Measurements from ENCODE around the gene FOSL2.

FOSL2 gene

DNA sequence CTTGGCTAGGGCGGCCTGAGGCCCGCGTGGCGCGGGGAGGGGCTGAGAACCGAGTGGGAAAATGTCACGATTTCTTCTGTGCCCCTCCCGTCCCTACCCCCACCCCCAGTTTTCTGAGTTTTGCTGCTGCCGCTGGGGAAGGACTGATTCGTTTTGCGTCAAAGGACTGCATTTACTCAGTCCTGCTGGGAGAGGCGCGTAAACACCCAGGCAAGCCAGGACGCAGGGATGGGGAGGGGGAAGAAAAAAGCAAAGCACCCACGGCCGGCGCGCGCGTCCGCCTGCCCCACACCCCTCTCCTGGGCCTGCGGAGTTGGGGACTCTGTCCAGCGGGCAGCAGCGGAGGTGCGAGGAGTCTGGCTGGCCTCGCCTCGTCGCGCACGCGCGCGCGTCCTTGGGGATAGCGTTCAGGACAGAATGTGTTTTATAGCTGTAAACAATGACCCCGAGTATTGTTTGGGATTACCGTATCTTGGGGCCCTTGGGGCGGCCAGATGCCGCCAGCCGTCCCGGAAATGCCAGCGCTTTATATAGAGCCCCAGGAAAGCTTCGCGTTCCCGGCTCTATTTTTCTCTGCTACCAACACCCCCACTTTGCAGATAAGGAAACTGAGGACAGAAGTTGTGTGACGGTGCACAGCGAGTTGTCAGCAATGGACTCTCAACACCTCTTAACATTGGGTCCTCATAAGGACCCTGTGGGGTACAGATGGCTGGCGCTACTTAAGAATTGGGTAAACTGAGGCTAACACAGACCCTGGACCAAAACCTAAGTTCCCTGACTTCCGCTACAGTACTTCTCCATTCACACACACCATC lies 1.7 kb upstream of the FOSL2 start:
- H3K27ac ChIP-seq (ENCODE audit: low read length), result peak overlapping the region; percentile 100
- no peaks in the 10 kb centered on the region for H3K27me3 ChIP-seq (ENCODE audit: low read depth, low read length)
- H3K4me3 ChIP-seq (ENCODE audit: low read depth in 1 of 2, low read length in 2 of 2), result peak overlapping the region; percentile 81 to 86
- peaks cover 0 to 5% of the 10 kb centered on the region in 2 donors for H3K4me1 ChIP-seq (ENCODE audit: control insufficient read depth in 1 of 2, insufficient read depth in 2 of 2, low read length in 2 of 2)
- H3K9me3 ChIP-seq (ENCODE audit: control insufficient read depth in 1 of 2, low read length in 2 of 2), result no peaks in the 10 kb centered on the region
- peaks cover 0 to 24% of the 10 kb centered on the region in 2 donors for H3K36me3 ChIP-seq (ENCODE audit: control insufficient read depth in 1 of 2, insufficient read depth in 2 of 2, low read length in 2 of 2)

- Histone ChIP-seq H3K27me3 (ENCODE audit: low read depth, low read length) (no peaks in the 10 kb centered on the region), H3K36me3 (ENCODE audit: control insufficient read depth in 1 of 2, insufficient read depth in 2 of 2, low read length in 2 of 2) (peaks cover 0 to 32% of the 10 kb centered on the region in 2 donors), H3K4me3 (ENCODE audit: low read depth in 1 of 2, low read length in 2 of 2) (peak overlapping the region; percentile 81 to 86), H3K9me3 (ENCODE audit: control insufficient read depth in 1 of 2, low read length in 2 of 2) (no peaks in the 10 kb centered on the region), H3K27ac (ENCODE audit: low read length) (peak overlapping the region; percentile 100), H3K4me1 (ENCODE audit: control insufficient read depth in 1 of 2, insufficient read depth in 2 of 2, low read length in 2 of 2) (peaks cover 0 to 5% of the 10 kb centered on the region in 2 donors)
Measured at GRCh38 chr2:28391564-28392296, 928 bp upstream of the FOSL2 start.

DNA sequence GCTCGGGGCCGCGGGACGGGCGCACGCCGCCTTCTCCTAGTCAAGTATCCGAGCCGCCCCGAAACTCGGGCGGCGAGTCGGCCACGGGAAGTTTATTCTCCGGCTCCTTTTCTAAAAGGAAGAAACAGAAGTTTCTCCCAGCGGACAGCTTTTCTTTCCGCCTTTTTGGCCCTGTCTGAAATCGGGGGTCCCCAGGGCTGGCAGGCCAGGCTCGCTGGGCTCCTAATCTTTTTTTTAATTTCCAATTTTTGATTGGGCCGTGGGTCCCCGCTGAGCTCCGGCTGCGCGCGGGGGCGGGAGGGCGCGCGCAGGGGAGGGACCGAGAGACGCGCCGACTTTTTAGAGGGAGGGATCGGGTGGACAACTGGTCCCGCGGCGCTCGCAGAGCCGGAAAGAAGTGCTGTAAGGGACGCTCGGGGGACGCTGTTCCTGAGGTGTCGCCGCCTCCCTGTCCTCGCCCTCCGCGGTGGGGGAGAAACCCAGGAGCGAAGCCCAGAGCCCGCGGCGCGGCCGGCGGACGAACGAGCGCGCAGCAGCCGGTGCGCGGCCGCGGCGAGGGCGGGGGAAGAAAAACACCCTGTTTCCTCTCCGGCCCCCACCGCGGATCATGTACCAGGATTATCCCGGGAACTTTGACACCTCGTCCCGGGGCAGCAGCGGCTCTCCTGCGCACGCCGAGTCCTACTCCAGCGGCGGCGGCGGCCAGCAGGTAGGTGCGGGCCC lies 617 bp downstream of the FOSL2 start:
- Histone ChIP-seq H3K27me3 (ENCODE audit: low read depth, low read length) (no peaks in the 10 kb centered on the region), H3K36me3 (ENCODE audit: control insufficient read depth in 1 of 2, insufficient read depth in 2 of 2, low read length in 2 of 2) (peaks cover 11 to 40% of the 10 kb centered on the region in 2 donors), H3K4me3 (ENCODE audit: low read depth in 1 of 2, low read length in 2 of 2) (peak overlapping the region; percentile 81 to 96), H3K4me1 (ENCODE audit: control insufficient read depth in 1 of 2, insufficient read depth in 2 of 2, low read length in 2 of 2) (peaks cover 11% of the 10 kb centered on the region in 2 donors), H3K27ac (ENCODE audit: low read length) (peak overlapping the region; percentile 99), H3K9me3 (ENCODE audit: control insufficient read depth in 1 of 2, low read length in 2 of 2) (no peaks in the 10 kb centered on the region)

DNA sequence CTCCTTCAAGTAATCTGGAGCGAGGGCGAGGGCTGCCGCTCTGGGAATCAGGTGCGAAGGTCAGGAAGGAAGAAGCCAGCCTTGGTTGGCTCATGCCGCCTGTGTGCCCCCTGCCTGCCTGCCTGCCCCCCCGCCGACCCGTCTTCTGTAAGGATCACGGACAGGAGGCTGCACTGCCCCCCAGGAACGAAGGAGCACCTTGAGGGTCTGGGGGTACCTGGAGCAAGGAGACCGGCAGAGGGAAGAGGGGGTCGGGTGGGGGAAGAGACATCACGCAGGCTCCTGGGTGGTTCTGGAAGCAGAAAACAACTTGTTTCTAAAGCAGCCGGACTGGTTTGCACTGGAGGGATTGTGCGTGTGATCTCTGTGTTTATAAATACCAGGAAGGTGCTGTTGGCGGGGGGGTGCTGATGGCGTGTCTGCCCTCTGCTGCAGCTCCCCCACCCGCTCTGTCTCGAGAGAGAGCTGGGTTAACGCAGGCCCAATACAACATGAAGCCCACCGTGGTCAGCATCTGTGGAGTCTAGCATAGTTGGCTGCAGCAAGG lies 1.7 kb downstream of the FOSL2 start:
- Histone ChIP-seq H3K27ac (ENCODE audit: low read length) (peak overlapping the region; percentile 99), H3K4me1 (ENCODE audit: control insufficient read depth in 1 of 2, insufficient read depth in 2 of 2, low read length in 2 of 2) (peaks cover 20 to 21% of the 10 kb centered on the region in 2 donors), H3K36me3 (ENCODE audit: control insufficient read depth in 1 of 2, insufficient read depth in 2 of 2, low read length in 2 of 2) (peaks cover 17 to 43% of the 10 kb centered on the region in 2 donors), H3K4me3 (ENCODE audit: low read depth in 1 of 2, low read length in 2 of 2) (peak overlapping the region; percentile 81 to 96), H3K27me3 (ENCODE audit: low read depth, low read length) (no peaks in the 10 kb centered on the region), H3K9me3 (ENCODE audit: control insufficient read depth in 1 of 2, low read length in 2 of 2) (no peaks in the 10 kb centered on the region)

- Histone ChIP-seq H3K36me3 (ENCODE audit: control insufficient read depth in 1 of 2, insufficient read depth in 2 of 2, low read length in 2 of 2) (peaks cover 17 to 43% of the 10 kb centered on the region in 2 donors), H3K9me3 (ENCODE audit: control insufficient read depth in 1 of 2, low read length in 2 of 2) (no peaks in the 10 kb centered on the region), H3K4me1 (ENCODE audit: control insufficient read depth in 1 of 2, insufficient read depth in 2 of 2, low read length in 2 of 2) (peaks cover 19 to 27% of the 10 kb centered on the region in 2 donors), H3K27me3 (ENCODE audit: low read depth, low read length) (no peaks in the 10 kb centered on the region), H3K4me3 (ENCODE audit: low read depth in 1 of 2, low read length in 2 of 2) (peak overlapping the region; percentile 81 to 96), H3K27ac (ENCODE audit: low read length) (peak overlapping the region; percentile 99)
Measured at GRCh38 chr2:28394997-28395333, 2.3 kb downstream of the FOSL2 start.

GRCh38 chr2:28395334-28396061 lies 2.8 kb downstream of the FOSL2 start:
- H3K27me3 ChIP-seq (ENCODE audit: low read depth, low read length), result no peaks in the 10 kb centered on the region
- no peaks in the 10 kb centered on the region for H3K9me3 ChIP-seq (ENCODE audit: control insufficient read depth in 1 of 2, low read length in 2 of 2)
- H3K4me1 ChIP-seq (ENCODE audit: control insufficient read depth in 1 of 2, insufficient read depth in 2 of 2, low read length in 2 of 2), result peaks cover 23 to 27% of the 10 kb centered on the region in 2 donors
- peak overlapping the region; percentile 81 to 96 for H3K4me3 ChIP-seq (ENCODE audit: low read depth in 1 of 2, low read length in 2 of 2)
- peak overlapping the region; percentile 99 for H3K27ac ChIP-seq (ENCODE audit: low read length)
- H3K36me3 ChIP-seq (ENCODE audit: control insufficient read depth in 1 of 2, insufficient read depth in 2 of 2, low read length in 2 of 2), result peaks cover 19 to 43% of the 10 kb centered on the region in 2 donors

DNA sequence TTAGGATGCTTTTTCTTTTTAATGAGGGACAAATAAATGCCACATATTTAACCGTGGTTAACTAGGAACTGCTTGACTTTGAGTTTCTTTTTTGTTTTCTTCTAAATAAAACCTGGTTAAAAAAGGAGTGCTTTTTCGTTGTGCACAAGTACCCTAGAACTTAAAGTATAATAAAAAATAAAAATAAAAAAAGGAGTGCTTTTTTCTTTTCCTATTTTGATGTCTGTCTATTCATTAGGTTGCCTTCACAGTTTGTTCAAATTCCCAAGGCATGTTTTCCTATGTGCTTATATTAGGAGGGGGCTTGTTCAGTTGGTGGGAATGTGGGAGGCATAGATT lies 4.4 kb downstream of the FOSL2 start:
- H3K4me1 ChIP-seq (ENCODE audit: control insufficient read depth in 1 of 2, insufficient read depth in 2 of 2, low read length in 2 of 2), result peaks cover 34 to 41% of the 10 kb centered on the region in 2 donors

DNA sequence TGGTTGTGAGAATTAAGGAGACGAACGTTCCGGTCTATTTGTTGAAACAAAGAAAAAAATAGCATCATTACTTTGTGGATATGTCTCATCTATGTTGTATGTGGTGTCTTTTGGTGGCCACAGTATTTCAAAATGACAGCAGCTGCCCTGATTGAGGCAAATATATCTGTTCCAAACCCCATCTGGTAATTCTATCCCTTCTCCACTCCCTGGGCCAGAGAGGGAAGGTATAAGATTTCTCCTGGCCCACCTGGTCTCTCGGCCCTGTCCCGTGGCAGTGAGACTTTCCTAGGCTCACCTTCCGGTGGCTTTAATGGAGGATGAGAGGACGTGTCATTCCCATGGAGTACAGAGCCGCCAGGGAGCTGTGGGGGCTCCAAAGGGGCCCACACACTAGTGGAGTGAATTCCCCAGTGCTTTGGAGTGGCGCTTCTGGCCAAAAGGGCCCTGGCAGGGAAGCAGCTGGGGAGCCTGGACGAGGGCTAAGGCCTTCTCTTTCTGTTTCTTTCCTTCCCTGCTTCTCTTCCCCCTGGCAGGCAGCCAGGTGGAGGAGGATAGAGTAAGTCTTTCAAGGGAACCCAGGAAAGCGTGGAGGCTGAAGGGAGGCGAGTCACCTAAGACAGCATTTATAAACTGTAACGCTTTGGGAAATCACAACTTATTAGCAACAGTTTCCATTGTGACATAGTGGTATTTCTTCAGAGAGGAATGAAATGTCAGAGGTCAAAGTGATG lies 5.6 kb downstream of the FOSL2 start:
- H3K27me3 ChIP-seq (ENCODE audit: low read depth, low read length), result no peaks in the 10 kb centered on the region
- peak overlapping the region; percentile 81 to 96 for H3K4me3 ChIP-seq (ENCODE audit: low read depth in 1 of 2, low read length in 2 of 2)
- H3K9me3 ChIP-seq (ENCODE audit: control insufficient read depth in 1 of 2, low read length in 2 of 2), result no peaks in the 10 kb centered on the region
- peaks cover 38 to 52% of the 10 kb centered on the region in 2 donors for H3K4me1 ChIP-seq (ENCODE audit: control insufficient read depth in 1 of 2, insufficient read depth in 2 of 2, low read length in 2 of 2)
- H3K27ac ChIP-seq (ENCODE audit: low read length), result peak overlapping the region; percentile 99
- H3K36me3 ChIP-seq (ENCODE audit: control insufficient read depth in 1 of 2, insufficient read depth in 2 of 2, low read length in 2 of 2), result peaks cover 40 to 44% of the 10 kb centered on the region in 2 donors

More for the DNA sequence above, 4.4 kb downstream of the FOSL2 start:
- peaks cover 31 to 45% of the 10 kb centered on the region in 2 donors for H3K36me3 ChIP-seq (ENCODE audit: control insufficient read depth in 1 of 2, insufficient read depth in 2 of 2, low read length in 2 of 2)
- H3K9me3 ChIP-seq (ENCODE audit: control insufficient read depth in 1 of 2, low read length in 2 of 2), result no peaks in the 10 kb centered on the region
- H3K27ac ChIP-seq (ENCODE audit: low read length), result peak overlapping the region; percentile 99
- H3K27me3 ChIP-seq (ENCODE audit: low read depth, low read length), result no peaks in the 10 kb centered on the region
- H3K4me3 ChIP-seq (ENCODE audit: low read depth in 1 of 2, low read length in 2 of 2), result peak overlapping the region; percentile 81 to 96

- Histone ChIP-seq H3K9me3 (ENCODE audit: control insufficient read depth in 1 of 2, low read length in 2 of 2) (no peaks in the 10 kb centered on the region), H3K4me1 (ENCODE audit: control insufficient read depth in 1 of 2, insufficient read depth in 2 of 2, low read length in 2 of 2) (peaks cover 40 to 52% of the 10 kb centered on the region in 2 donors), H3K27ac (ENCODE audit: low read length) (peak overlapping the region; percentile 99), H3K27me3 (ENCODE audit: low read depth, low read length) (no peaks in the 10 kb centered on the region), H3K36me3 (ENCODE audit: control insufficient read depth in 1 of 2, insufficient read depth in 2 of 2, low read length in 2 of 2) (peaks cover 50% of the 10 kb centered on the region in 2 donors), H3K4me3 (ENCODE audit: low read depth in 1 of 2, low read length in 2 of 2) (peak overlapping the region; percentile 8 to 81)
Measured at GRCh38 chr2:28399289-28399688, 6.6 kb downstream of the FOSL2 start.

GRCh38 chr2:28399956-28400355 lies 7.3 kb downstream of the FOSL2 start:
- Histone ChIP-seq H3K27me3 (ENCODE audit: low read depth, low read length) (no peaks in the 10 kb centered on the region), H3K36me3 (ENCODE audit: control insufficient read depth in 1 of 2, insufficient read depth in 2 of 2, low read length in 2 of 2) (peaks cover 54 to 57% of the 10 kb centered on the region in 2 donors), H3K4me1 (ENCODE audit: control insufficient read depth in 1 of 2, insufficient read depth in 2 of 2, low read length in 2 of 2) (peaks cover 40 to 52% of the 10 kb centered on the region in 2 donors), H3K27ac (ENCODE audit: low read length) (peak overlapping the region; percentile 99), H3K4me3 (ENCODE audit: low read depth in 1 of 2, low read length in 2 of 2) (peak overlapping the region in 1 of 2 donors; percentile 81), H3K9me3 (ENCODE audit: control insufficient read depth in 1 of 2, low read length in 2 of 2) (no peaks in the 10 kb centered on the region)
